ENCODE data around the gene GARIN3. TPM values are rescaled to one million over a fixed set of nuclear protein-coding genes. Genes with fewer than 3 reads are reported as not detected.
"Not testable (repeated sequence)": the region's sequence is repeated elsewhere in the genome, so short reads cannot be mapped to it uniquely, and the experiment has no call there.

GARIN3 gene
- polyA plus RNA-seq, 1 donor: not detected

GRCh38 chr5:157185122-157185521, 19.1 kb upstream of the GARIN3 start:
- DNase-seq: not testable (repeated sequence)

GRCh38 chr5:157184117-157184670, 18.1 kb upstream of the GARIN3 start:
- DNase-seq: no peak

GRCh38 chr5:157182143-157182757, 16.2 kb upstream of the GARIN3 start:
- DNase-seq: no peak

GRCh38 chr5:157180374-157181264, 14.6 kb upstream of the GARIN3 start, which contains the start of gene ITK:
ITK (plus strand) TSS chr5:157180840; CDS start chr5:157180978, 138 bp downstream.
- DNase-seq: no peak

- no peak for DNase-seq
These were observed 12.9 kb upstream of the GARIN3 start for GRCh38 chr5:157178966-157179365.

- no peak for DNase-seq
These were observed 11.9 kb upstream of the GARIN3 start for GRCh38 chr5:157177953-157178352.

- no peak for DNase-seq
These were observed 9.1 kb upstream of the GARIN3 start for GRCh38 chr5:157175071-157175612.

- no peak for DNase-seq
These were observed 6.3 kb upstream of the GARIN3 start for GRCh38 chr5:157172403-157172802.

- no peak for DNase-seq
These were observed 2.2 kb upstream of the GARIN3 start for GRCh38 chr5:157168286-157168685.

GRCh38 chr5:157167214-157167621, 1.2 kb upstream of the GARIN3 start:
- no peak for DNase-seq

- DNase-seq: no peak
These were observed 396 bp downstream of the GARIN3 start for GRCh38 chr5:157165668-157166067.

GRCh38 chr5:157165261-157165660, 803 bp downstream of the GARIN3 start:
- DNase-seq: no peak

- DNase-seq: no peak
These were observed 1.5 kb downstream of the GARIN3 start for GRCh38 chr5:157164521-157164920.

- DNase-seq: no peak
These were observed 3.0 kb downstream of the GARIN3 start for GRCh38 chr5:157162919-157163510.

GRCh38 chr5:157161996-157162395, 4.1 kb downstream of the GARIN3 start:
- no peak for DNase-seq

GRCh38 chr5:157160001-157160400, 6.1 kb downstream of the GARIN3 start:
- no peak for DNase-seq

- DNase-seq: no peak
These were observed 6.8 kb downstream of the GARIN3 start for GRCh38 chr5:157159209-157159751.

- no peak for DNase-seq
These were observed 8.7 kb downstream of the GARIN3 start for GRCh38 chr5:157157293-157157891.

GRCh38 chr5:157155297-157155696, 10.8 kb downstream of the GARIN3 start:
- DNase-seq: no peak

- DNase-seq: no peak
These were observed 15.1 kb downstream of the GARIN3 start for GRCh38 chr5:157150995-157151394.

GRCh38 chr5:157148734-157149615, 17.1 kb downstream of the GARIN3 start:
- peak; percentile 79 for DNase-seq
